Brain microvascular endothelial cell (primary cell): ENCODE results near the gene ACACB.

ENCODE experiments used
- DNase-seq: peaks from one replicate; pipeline ENCODE4 v3.0.0-alpha.2; 2020
- H3K27ac ChIP-seq: fragments of 250-450 bp; sonication (Bioruptor Pico); 2 replicates; pipeline ENCODE4 v1.5.1; 2020; ENCODE audit warnings: mild to moderate bottlenecking, moderate library complexity
- H3K27me3 ChIP-seq: fragments of 250-450 bp; sonication (Bioruptor Pico); replicated peaks from 2 replicates; pipeline ENCODE4 v1.5.1; 2020; ENCODE audit warnings: mild to moderate bottlenecking
- H3K36me3 ChIP-seq: fragments of 250-450 bp; sonication (Bioruptor Pico); replicated peaks from 2 replicates; pipeline ENCODE4 v1.5.1; 2020; ENCODE audit warnings: mild to moderate bottlenecking
- H3K4me3 ChIP-seq: 2 replicates; pipeline ENCODE4 v1.5.1; 2011; ENCODE audit warnings: low read depth, mild to moderate bottlenecking, control low read depth, low read length, moderate library complexity
- in situ Hi-C: cut with HindIII; loops from 2 replicates; pipeline ENCODE4 v1.10.0; 2017; ENCODE audit warnings: low sequenced_read_pairs, low pct_ligation_motif_present
- TF ChIP-seq, protein P1 (sequence below): IDR thresholded peaks from 2 replicates; pipeline ENCODE4 v1.5.1; 2011; ENCODE audit warnings: low read depth, mild to moderate bottlenecking, moderate library complexity, low read length, control low read depth, inconsistent platforms; ENCODE audit errors: missing control alignments

The ACACB gene

DNA sequence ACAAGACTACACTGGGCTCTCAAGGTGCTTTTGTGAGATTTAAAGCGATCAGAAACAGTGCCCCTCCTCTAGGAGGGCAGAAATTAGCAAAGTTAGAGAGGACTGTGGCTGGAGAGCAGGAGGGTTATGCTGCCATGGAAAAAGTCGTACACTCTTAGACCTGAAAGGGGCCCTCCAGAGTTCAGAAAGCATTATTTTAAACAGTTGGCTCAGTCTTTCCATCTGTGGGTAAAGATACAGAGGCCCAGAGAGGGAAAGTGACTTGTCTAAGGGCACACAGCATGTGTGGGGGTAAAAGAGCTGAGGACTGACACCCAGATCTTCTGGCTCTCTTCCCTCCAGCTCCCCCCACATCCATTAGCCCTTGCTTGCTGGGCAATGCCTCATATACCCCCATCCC lies 145.6 kb downstream of the ACACB start:
- TF ChIP-seq, protein P1, sequence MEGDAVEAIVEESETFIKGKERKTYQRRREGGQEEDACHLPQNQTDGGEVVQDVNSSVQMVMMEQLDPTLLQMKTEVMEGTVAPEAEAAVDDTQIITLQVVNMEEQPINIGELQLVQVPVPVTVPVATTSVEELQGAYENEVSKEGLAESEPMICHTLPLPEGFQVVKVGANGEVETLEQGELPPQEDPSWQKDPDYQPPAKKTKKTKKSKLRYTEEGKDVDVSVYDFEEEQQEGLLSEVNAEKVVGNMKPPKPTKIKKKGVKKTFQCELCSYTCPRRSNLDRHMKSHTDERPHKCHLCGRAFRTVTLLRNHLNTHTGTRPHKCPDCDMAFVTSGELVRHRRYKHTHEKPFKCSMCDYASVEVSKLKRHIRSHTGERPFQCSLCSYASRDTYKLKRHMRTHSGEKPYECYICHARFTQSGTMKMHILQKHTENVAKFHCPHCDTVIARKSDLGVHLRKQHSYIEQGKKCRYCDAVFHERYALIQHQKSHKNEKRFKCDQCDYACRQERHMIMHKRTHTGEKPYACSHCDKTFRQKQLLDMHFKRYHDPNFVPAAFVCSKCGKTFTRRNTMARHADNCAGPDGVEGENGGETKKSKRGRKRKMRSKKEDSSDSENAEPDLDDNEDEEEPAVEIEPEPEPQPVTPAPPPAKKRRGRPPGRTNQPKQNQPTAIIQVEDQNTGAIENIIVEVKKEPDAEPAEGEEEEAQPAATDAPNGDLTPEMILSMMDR, result no peak
- in situ Hi-C loops, result no loop called here
- no peaks in the 10 kb centered on the region for H3K27me3 ChIP-seq
- no peak for DNase-seq
- H3K36me3 ChIP-seq, result no peaks in the 10 kb centered on the region
- H3K4me3 ChIP-seq, result no peak overlapping the region
- H3K27ac ChIP-seq, result no peak overlapping the region

DNA sequence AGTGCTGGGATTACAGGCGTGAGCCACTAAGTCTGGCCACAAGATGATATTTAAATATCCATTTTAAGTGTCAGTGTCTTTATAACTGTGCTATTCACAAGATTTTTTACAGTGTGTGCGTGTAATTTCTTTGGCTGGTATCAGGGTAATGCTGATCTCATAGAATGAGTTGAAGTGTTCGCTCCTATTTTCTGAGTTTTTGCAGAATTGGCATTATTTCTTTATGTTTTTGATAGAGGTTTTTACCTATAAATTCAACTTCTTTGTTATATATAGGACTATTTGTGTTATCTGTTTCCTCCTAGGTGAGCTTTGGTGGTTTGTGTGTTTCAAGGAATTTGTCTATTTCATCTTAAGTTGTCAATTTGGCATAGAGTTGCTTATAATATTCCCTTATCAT lies 147.1 kb downstream of the ACACB start:
- in situ Hi-C loops, result no loop called here
- TF ChIP-seq, protein P1, result no peak
- Histone ChIP-seq H3K36me3 (no peaks in the 10 kb centered on the region), H3K27me3 (no peaks in the 10 kb centered on the region), H3K27ac (no peak overlapping the region), H3K4me3 (no peak overlapping the region)
- no peak for DNase-seq

DNA sequence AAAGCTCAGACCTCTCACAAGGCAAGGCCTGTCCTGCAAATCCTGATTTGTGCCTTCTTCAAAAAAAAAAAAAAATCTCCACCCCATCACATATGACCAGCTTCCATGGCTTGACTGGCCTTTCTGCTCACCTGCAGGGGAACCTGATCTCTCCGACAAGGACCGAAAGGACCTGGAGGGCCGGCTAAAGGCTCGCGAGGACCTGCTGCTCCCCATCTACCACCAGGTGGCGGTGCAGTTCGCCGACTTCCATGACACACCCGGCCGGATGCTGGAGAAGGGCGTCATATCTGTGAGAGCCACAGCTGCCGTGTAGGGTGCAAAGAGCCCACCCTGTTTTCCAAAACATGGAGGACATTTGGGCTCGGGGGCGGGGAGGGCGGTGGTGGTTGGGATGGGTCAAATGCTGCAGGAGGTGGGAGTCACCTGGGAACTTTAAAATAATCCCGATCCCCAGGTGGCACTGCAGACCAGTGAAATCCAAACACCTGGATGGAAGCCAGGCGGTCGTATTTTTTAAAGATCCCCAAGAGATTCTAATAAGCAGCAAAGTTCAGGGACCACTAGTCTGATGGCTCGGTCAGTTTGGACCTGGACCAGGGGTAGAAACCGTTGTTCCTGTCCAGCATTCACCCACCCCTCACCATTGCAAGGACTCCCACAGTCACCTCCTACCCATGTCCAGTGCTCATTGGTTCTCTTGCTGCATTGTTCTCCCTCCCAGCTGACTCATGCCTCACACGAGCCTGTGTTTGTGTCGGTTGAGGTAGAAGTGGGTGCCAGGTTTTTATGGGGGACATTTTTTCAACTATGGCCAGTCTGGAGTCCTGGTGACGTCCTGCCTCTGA lies 147.9 kb downstream of the ACACB start:
- peak; percentile 52 for DNase-seq
- Histone ChIP-seq H3K4me3 (no peak overlapping the region), H3K36me3 (no peaks in the 10 kb centered on the region), H3K27ac (no peak overlapping the region), H3K27me3 (no peaks in the 10 kb centered on the region)
- TF ChIP-seq, protein P1, result peak; percentile 90
- in situ Hi-C loops, result no loop called here

DNA sequence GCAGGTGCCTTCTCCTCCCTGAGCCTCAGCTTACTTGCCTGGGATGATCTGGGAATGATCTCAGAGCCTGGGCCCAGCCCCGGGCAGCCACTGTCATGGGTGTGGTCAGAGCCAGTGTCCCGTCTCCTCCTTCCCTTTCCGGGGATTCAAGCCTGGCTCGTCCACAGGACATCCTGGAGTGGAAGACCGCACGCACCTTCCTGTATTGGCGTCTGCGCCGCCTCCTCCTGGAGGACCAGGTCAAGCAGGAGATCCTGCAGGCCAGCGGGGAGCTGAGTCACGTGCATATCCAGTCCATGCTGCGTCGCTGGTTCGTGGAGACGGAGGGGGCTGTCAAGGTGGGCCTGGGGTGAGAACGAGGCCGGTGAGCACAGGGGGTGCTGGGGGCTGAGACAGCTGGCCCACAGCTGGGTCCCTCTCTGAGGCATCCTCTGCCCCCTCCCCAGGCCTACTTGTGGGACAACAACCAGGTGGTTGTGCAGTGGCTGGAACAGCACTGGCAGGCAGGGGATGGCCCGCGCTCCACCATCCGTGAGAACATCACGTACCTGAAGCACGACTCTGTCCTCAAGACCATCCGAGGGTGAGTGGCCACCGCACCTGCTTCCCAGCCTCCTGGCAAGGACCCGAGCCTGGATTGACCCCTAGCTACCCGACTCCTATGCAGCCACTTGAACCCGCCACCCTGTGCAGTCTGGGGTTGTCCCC lies 148.7 kb downstream of the ACACB start:
- H3K36me3 ChIP-seq, result no peaks in the 10 kb centered on the region
- in situ Hi-C loops, result no loop called here
- H3K4me3 ChIP-seq, result no peak overlapping the region
- H3K27ac ChIP-seq, result no peak overlapping the region
- no peak for DNase-seq
- TF ChIP-seq, protein P1, result no peak
- no peaks in the 10 kb centered on the region for H3K27me3 ChIP-seq

DNA sequence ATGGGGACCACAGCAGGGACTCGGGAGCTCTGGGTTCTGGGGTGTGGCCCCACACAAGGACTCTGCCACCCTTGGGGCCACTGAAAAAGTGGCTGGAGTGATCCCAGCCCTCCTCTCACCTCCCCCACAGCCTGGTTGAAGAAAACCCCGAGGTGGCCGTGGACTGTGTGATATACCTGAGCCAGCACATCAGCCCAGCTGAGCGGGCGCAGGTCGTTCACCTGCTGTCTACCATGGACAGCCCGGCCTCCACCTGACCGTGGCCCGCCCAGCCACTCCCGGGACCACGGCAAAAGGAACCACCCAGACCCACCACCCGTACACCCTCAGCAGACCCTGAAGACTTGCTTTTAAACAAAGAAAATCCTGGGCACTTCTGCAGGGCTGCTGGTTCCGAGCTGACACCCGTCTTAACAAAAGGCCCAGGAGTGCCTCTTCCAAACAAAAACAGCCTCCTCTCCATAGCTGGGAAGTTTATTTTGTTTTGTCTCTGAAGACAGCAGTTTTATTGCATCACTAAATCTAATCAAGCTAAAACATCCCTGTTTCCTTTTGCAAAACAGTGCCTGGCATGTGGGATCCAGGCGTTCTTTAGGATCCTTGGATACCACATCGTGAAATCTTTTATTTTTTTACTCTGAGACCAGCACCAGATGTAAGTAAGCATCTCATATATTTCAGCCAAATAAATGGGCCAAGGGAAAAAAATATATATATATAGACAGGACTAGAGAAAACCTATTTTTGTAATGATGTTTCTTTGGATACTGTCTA lies 149.9 kb downstream of the ACACB start:
- H3K27me3 ChIP-seq, result no peaks in the 10 kb centered on the region
- no peak overlapping the region for H3K27ac ChIP-seq
- in situ Hi-C loops, result no loop called here
- no peak overlapping the region for H3K4me3 ChIP-seq
- TF ChIP-seq, protein P1, result no peak
- no peak for DNase-seq
- H3K36me3 ChIP-seq, result no peaks in the 10 kb centered on the region
